Large intestine (tissue), 3 donors: ENCODE data around the gene CHAC1. TPM values are rescaled to one million over a fixed set of nuclear protein-coding genes. Genes with fewer than 3 reads are reported as not detected.
"Not testable (repeated sequence)": the region's sequence is repeated elsewhere in the genome, so short reads cannot be mapped to it uniquely, and the experiment has no call there.

Experiments
- DNase-seq, 2 donors: peaks; one replicate each; pipeline versions ENCODE4 v3.0.0 to v3.0.0-alpha.2; 2013
- H3K27ac ChIP-seq: one replicate; pipeline ENCODE4 v1.5.1; 2013; ENCODE audit warnings: low read length
- H3K27me3 ChIP-seq: 2 replicates; pipeline ENCODE4 v1.6.1; 2013; ENCODE audit warnings: low read length; ENCODE audit not compliant: control insufficient read depth, insufficient read depth
- H3K36me3 ChIP-seq: 2 replicates; pipeline ENCODE4 v1.6.1; 2013; ENCODE audit warnings: low read length; ENCODE audit not compliant: control insufficient read depth, insufficient read depth
- H3K4me1 ChIP-seq: one replicate; pipeline ENCODE4 v1.6.1; 2013; ENCODE audit warnings: low read length; ENCODE audit not compliant: control insufficient read depth, insufficient read depth
- H3K4me3 ChIP-seq: one replicate; pipeline ENCODE4 v1.5.1; 2013; ENCODE audit warnings: low read length
- H3K9me3 ChIP-seq: one replicate; pipeline ENCODE4 v1.6.1; 2013; ENCODE audit warnings: mild to moderate bottlenecking, low read depth, low read length, moderate library complexity; ENCODE audit not compliant: control insufficient read depth
- WGBS: methylation state at CpG from one replicate; pipeline ENCODE4 v1.1.5; 2013; ENCODE audit warnings: low lambda C conversion rate; ENCODE audit not compliant: insufficient coverage; 5-methylcytosine and 5-hydroxymethylcytosine counted together
- polyA plus RNA-seq: library from polyadenylated mRNA; unstranded; fragments of 120-200 nt; gene quantifications from one replicate; pipeline ENCODE4 v1.2.1, GENCODE V29; 2013

Gene CHAC1
- polyA plus RNA-seq, 1 donor: 1.4 TPM

GRCh38 chr15:40957041-40957555, 3.8 kb downstream of the CHAC1 start:
- H3K27me3 ChIP-seq: no peaks in the 10 kb centered on the region
- no peak for DNase-seq
- peaks cover 9% of the 10 kb centered on the region for H3K4me1 ChIP-seq
- no peak overlapping the region for H3K27ac ChIP-seq
- no peaks in the 10 kb centered on the region for H3K9me3 ChIP-seq
- no peaks in the 10 kb centered on the region for H3K36me3 ChIP-seq
- no CpG with 5 or more reads among the region's 4 CpGs for WGBS
- no peak overlapping the region for H3K4me3 ChIP-seq

- no peaks in the 10 kb centered on the region for H3K27me3 ChIP-seq
- no peak overlapping the region for H3K27ac ChIP-seq
- H3K4me1 ChIP-seq: peaks cover 4% of the 10 kb centered on the region
- H3K36me3 ChIP-seq: no peaks in the 10 kb centered on the region
- no peak for DNase-seq
- no peaks in the 10 kb centered on the region for H3K9me3 ChIP-seq
- WGBS: no CpG with 5 or more reads among the region's 9 CpGs
- H3K4me3 ChIP-seq: no peak overlapping the region
Measured at GRCh38 chr15:40957581-40958051, 4.3 kb downstream of the CHAC1 start.

- no peak for DNase-seq
- Histone ChIP-seq H3K36me3 (no peaks in the 10 kb centered on the region), H3K27ac (no peak overlapping the region), H3K4me3 (no peak overlapping the region), H3K27me3 (no peaks in the 10 kb centered on the region), H3K4me1 (peaks cover 4% of the 10 kb centered on the region), H3K9me3 (no peaks in the 10 kb centered on the region)
- 80% methylated on average over 1 of the region's 6 CpGs for WGBS
Measured at GRCh38 chr15:40958146-40958545, 4.9 kb downstream of the CHAC1 start.

- DNase-seq: no peak
- no peak overlapping the region for H3K27ac ChIP-seq
Measured at GRCh38 chr15:40958723-40959122, 5.5 kb downstream of the CHAC1 start.

GRCh38 chr15:40959331-40960141, 6.3 kb downstream of the CHAC1 start:
- Histone ChIP-seq H3K4me1 (peaks cover 4% of the 10 kb centered on the region), H3K36me3 (no peaks in the 10 kb centered on the region), H3K27me3 (no peaks in the 10 kb centered on the region), H3K27ac (no peak overlapping the region), H3K9me3 (no peaks in the 10 kb centered on the region), H3K4me3 (no peak overlapping the region)
- 93% methylated on average over 3 of the region's 22 CpGs for WGBS
- no peak for DNase-seq

More at GRCh38 chr15:40958723-40959122, 5.5 kb downstream of the CHAC1 start:
- WGBS: no CpG with 5 or more reads among the region's 8 CpGs
- Histone ChIP-seq H3K4me3 (no peak overlapping the region), H3K36me3 (no peaks in the 10 kb centered on the region), H3K27me3 (no peaks in the 10 kb centered on the region), H3K4me1 (peaks cover 4% of the 10 kb centered on the region), H3K9me3 (no peaks in the 10 kb centered on the region)

GRCh38 chr15:40960151-40960885, 7.0 kb downstream of the CHAC1 start:
- no peak for DNase-seq
- Histone ChIP-seq H3K27ac (no peak overlapping the region), H3K36me3 (no peaks in the 10 kb centered on the region), H3K9me3 (no peaks in the 10 kb centered on the region), H3K27me3 (no peaks in the 10 kb centered on the region), H3K4me1 (peaks cover 4% of the 10 kb centered on the region), H3K4me3 (no peak overlapping the region)
- no CpG with 5 or more reads among the region's 16 CpGs for WGBS

GRCh38 chr15:40960925-40961324, 7.7 kb downstream of the CHAC1 start:
- DNase-seq: peak in 1 of 2 donors; percentile 41
- peaks cover 4% of the 10 kb centered on the region for H3K4me1 ChIP-seq
- no CpG with 5 or more reads among the region's 11 CpGs for WGBS

GRCh38 chr15:40961740-40962139, 8.5 kb downstream of the CHAC1 start:
- not testable (repeated sequence) for H3K4me3 ChIP-seq, H3K36me3 ChIP-seq, DNase-seq, H3K27me3 ChIP-seq, H3K9me3 ChIP-seq, H3K27ac ChIP-seq, H3K4me1 ChIP-seq
- WGBS: no CpG with 5 or more reads among the region's 25 CpGs

More at GRCh38 chr15:40960925-40961324, 7.7 kb downstream of the CHAC1 start:
- Histone ChIP-seq H3K9me3 (no peaks in the 10 kb centered on the region), H3K27ac (no peak overlapping the region), H3K27me3 (no peaks in the 10 kb centered on the region), H3K4me3 (no peak overlapping the region), H3K36me3 (no peaks in the 10 kb centered on the region)

- not testable (repeated sequence) for H3K27ac ChIP-seq, DNase-seq, H3K36me3 ChIP-seq, H3K9me3 ChIP-seq, H3K4me3 ChIP-seq, H3K27me3 ChIP-seq, H3K4me1 ChIP-seq
- WGBS: no CpG with 5 or more reads among the region's 14 CpGs
Measured at GRCh38 chr15:40962317-40962716, 9.0 kb downstream of the CHAC1 start.

GRCh38 chr15:40963201-40963600, 9.9 kb downstream of the CHAC1 start:
- no CpG with 5 or more reads among the region's 12 CpGs for WGBS

More at GRCh38 chr15:40963201-40963600, 9.9 kb downstream of the CHAC1 start:
- peaks cover 4% of the 10 kb centered on the region for H3K4me1 ChIP-seq
- H3K27me3 ChIP-seq: no peaks in the 10 kb centered on the region
- DNase-seq: no peak
- H3K27ac ChIP-seq: no peak overlapping the region
- no peak overlapping the region for H3K4me3 ChIP-seq
- no peaks in the 10 kb centered on the region for H3K36me3 ChIP-seq
- no peaks in the 10 kb centered on the region for H3K9me3 ChIP-seq
